Measurements from ENCODE around the gene MRPL46.
"Not testable (repeated sequence)": the region's sequence is repeated elsewhere in the genome, so short reads cannot be mapped to it uniquely, and the experiment has no call there.

The MRPL46 gene

DNA sequence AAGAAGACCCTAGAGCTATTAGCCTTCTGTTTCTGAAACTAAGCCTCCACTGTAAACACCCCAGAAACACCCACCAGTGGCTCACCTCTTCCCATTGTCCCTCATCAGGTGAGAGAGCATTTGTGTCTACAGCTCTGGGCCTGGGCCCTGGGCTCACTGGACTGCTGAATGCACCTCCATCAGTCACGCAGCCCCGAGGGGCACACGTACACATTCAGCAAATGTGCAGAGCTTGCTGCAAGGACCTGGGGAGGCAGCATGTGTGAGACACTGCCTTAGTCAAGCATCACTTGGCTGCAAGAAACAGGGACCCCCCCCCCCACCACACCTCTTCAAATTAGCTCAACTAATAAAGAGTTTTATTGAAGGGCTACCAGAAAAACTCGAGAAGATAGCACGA, 29.0 kb downstream of the MRPL46 start:
- no peak for DNase-seq (ENCODE audit: low read depth)
- H3K4me3 ChIP-seq (ENCODE audit: low read depth, low read length) = no peak overlapping the region
- TF ChIP-seq POLR2A (IDR thresholded peaks at IDR 0.05; ENCODE audit: extremely low read depth, insufficient read length) (no peak), MYC (IDR thresholded peaks at IDR 0.05; ENCODE audit: low read depth, low read length) (no peak)
- TF ChIP-seq, protein P1, sequence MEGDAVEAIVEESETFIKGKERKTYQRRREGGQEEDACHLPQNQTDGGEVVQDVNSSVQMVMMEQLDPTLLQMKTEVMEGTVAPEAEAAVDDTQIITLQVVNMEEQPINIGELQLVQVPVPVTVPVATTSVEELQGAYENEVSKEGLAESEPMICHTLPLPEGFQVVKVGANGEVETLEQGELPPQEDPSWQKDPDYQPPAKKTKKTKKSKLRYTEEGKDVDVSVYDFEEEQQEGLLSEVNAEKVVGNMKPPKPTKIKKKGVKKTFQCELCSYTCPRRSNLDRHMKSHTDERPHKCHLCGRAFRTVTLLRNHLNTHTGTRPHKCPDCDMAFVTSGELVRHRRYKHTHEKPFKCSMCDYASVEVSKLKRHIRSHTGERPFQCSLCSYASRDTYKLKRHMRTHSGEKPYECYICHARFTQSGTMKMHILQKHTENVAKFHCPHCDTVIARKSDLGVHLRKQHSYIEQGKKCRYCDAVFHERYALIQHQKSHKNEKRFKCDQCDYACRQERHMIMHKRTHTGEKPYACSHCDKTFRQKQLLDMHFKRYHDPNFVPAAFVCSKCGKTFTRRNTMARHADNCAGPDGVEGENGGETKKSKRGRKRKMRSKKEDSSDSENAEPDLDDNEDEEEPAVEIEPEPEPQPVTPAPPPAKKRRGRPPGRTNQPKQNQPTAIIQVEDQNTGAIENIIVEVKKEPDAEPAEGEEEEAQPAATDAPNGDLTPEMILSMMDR (IDR thresholded peaks at IDR 0.05; ENCODE audit: low read depth, low read length) = no peak
- TF ChIP-seq, protein P2, sequence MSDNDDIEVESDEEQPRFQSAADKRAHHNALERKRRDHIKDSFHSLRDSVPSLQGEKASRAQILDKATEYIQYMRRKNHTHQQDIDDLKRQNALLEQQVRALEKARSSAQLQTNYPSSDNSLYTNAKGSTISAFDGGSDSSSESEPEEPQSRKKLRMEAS (IDR thresholded peaks at IDR 0.05; ENCODE audit: low read depth, low read length) = no peak

DNA sequence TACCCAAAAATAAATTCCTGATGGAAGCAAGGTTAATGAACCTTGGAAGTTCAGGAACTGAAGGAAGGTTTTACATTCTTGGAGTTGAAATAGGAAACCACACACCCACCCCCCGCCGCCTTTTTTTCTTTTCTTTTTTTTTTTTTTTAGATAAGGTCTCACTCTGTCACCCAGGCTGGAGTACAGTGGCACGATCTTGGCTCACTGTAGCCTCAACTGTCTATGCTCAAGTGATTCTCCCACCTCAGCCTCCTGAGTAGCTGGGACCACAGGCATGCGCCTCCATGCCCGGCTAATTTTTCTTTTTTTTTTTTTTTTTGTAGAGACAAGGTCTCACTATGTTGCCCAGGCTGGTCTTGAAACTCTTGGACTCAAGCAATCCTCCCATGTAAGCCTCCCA, 33.1 kb downstream of the MRPL46 start:
- H3K4me3 ChIP-seq (ENCODE audit: low read depth, low read length); DNase-seq (ENCODE audit: low read depth): not testable (repeated sequence)

DNA sequence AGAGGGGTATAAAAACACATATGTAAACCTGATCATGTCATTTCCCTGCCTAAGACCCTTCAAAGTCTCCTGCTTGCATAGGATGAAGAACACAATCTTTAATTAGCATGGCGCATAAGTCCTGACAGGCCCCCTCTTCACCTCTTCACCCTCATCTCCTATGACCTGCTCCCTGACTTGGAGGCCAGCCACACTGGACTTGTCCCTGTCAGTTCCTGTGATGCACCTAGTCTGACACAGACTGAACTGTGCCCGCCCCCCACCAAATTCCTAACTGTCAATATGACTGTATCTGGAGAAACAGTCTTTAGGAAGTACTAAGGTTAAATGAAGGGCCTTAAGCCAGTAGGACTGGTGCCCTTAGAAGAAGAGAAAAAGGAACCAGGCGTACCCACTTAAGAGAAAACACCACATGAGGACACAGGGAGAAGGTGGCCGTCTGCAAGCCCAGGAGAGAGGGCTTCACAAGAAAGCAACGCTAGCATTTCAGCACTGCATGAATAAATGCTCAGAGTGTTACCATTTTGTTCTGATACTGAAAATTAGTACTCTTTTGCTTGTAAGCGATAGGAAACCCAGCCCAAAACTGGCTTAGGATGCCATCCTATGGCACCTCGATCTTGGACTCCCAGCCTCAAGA, 34.0 kb downstream of the MRPL46 start:
- TF ChIP-seq, protein P1 (IDR thresholded peaks at IDR 0.05; ENCODE audit: low read depth, low read length) = no peak
- TF ChIP-seq POLR2A (IDR thresholded peaks at IDR 0.05; ENCODE audit: extremely low read depth, insufficient read length) (no peak), MYC (IDR thresholded peaks at IDR 0.05; ENCODE audit: low read depth, low read length) (no peak)
- TF ChIP-seq, protein P2 (IDR thresholded peaks at IDR 0.05; ENCODE audit: low read depth, low read length) = no peak
- no peak overlapping the region for H3K4me3 ChIP-seq (ENCODE audit: low read depth, low read length)
- no peak for DNase-seq (ENCODE audit: low read depth)

DNA sequence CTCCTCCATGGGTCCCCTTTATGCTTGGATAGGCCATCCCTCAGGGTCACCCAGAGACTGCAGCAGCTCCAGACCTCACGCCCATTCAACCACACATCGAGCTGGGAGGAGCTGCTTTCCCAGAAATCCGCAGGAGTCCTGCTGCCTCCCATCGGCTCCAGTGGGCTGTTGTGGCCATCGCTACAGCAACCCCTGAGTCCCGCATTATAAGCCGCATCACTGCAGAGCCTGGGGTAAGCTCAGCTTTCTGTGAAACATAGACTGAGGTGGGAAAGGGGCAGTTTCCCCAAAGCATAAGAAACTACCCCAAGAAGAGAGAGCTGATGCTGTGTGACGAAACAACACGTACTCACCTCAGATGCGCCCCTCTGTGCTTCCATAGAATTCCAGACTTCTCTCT, 35.7 kb downstream of the MRPL46 start:
- no peak for TF ChIP-seq MYC (IDR thresholded peaks at IDR 0.05; ENCODE audit: low read depth, low read length)
- TF ChIP-seq, protein P2 (IDR thresholded peaks at IDR 0.05; ENCODE audit: low read depth, low read length) = no peak
- no peak for TF ChIP-seq POLR2A (IDR thresholded peaks at IDR 0.05; ENCODE audit: extremely low read depth, insufficient read length)
- TF ChIP-seq, protein P1 (IDR thresholded peaks at IDR 0.05; ENCODE audit: low read depth, low read length) = no peak
- no peak for DNase-seq (ENCODE audit: low read depth)
- H3K4me3 ChIP-seq (ENCODE audit: low read depth, low read length) = no peak overlapping the region

DNA sequence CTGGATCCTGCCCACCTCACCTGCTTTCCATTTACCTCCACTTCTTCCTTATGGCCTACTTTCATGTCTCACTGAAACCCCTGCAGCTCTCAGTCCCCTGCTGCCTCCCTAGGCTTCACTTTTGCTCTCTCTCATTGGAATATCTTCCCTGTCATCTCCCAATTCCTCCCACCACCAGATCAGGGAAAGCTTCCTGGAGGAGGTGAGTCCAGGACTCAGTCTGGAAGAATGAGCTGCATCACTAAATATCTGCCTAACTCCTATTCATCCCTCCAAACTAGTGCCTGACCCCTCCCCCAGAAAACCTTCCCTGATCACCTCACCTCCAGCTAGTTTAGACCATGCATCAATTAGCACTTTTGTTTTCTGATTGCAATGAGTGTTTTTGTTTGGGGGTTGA, 37.1 kb downstream of the MRPL46 start:
- no peak overlapping the region for H3K4me3 ChIP-seq (ENCODE audit: low read depth, low read length)
- TF ChIP-seq, protein P1 (IDR thresholded peaks at IDR 0.05; ENCODE audit: low read depth, low read length) = no peak
- TF ChIP-seq, protein P2 (IDR thresholded peaks at IDR 0.05; ENCODE audit: low read depth, low read length) = no peak
- TF ChIP-seq MYC (IDR thresholded peaks at IDR 0.05; ENCODE audit: low read depth, low read length) (no peak), POLR2A (IDR thresholded peaks at IDR 0.05; ENCODE audit: extremely low read depth, insufficient read length) (no peak)
- no peak for DNase-seq (ENCODE audit: low read depth)

DNA sequence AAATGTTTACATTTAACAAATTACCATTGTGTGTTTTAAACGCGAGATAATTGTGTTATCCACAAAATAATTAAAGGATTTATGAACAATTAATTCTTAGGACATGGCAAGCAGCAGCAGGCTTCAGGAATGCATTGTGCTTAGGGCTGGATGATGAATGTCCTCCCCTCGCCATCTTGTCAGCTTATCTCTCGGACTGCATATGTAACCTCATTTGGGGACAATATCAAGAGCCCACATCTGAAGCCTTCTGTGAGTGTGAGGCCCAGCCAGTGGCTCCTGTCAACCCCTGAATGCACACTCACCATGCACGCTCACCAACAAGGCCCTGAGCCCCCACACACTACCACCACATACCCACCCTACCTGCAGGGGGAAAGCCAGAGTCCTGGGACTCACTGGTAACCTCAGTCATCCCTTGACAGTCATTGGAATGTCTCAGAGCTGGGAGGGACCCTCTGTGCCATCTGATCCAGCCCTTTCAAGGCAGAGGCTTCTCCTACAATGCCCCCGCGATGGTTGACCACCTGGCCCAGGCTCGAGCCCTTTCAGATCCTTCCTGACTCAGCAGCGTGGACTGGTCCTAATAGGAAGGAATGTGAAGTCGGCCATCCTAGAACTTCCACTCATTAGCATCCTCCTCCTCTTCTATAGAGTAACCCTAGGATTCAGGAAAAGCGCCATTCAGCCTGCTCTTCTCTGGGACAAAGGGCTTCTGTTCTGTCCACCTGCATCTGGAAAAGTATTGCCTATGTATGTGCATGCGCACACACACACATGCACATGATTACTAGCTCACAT, 38.2 kb downstream of the MRPL46 start:
- DNase-seq (ENCODE audit: low read depth) = no peak
- TF ChIP-seq POLR2A (IDR thresholded peaks at IDR 0.05; ENCODE audit: extremely low read depth, insufficient read length) (no peak), MYC (IDR thresholded peaks at IDR 0.05; ENCODE audit: low read depth, low read length) (no peak)
- TF ChIP-seq, protein P2 (IDR thresholded peaks at IDR 0.05; ENCODE audit: low read depth, low read length) = no peak
- TF ChIP-seq, protein P1 (IDR thresholded peaks at IDR 0.05; ENCODE audit: low read depth, low read length) = no peak
- H3K4me3 ChIP-seq (ENCODE audit: low read depth, low read length) = no peak overlapping the region

All from NB4 (cell line).